ENCODE data around the gene IFFO2.

The IFFO2 gene

GRCh38 chr1:18956193-18957135 lies at the start of gene IFFO2:
TSS of gene IFFO2 (minus strand) at chr1:18956676. CDS start at chr1:18956332, 344 bp downstream.
- TF ChIP-seq TOX (CRISPR knock-in tag; IDR thresholded peaks at IDR 0.05; ENCODE audit: borderline replicate concordance) (no peak), SNAI2 (CRISPR knock-in tag; IDR thresholded peaks at IDR 0.05) (no peak), ESRRG (CRISPR knock-in tag; IDR thresholded peaks at IDR 0.05) (no peak), BACH2 (CRISPR knock-in tag; IDR thresholded peaks at IDR 0.05; ENCODE audit: borderline replicate concordance) (no peak), RARB (CRISPR knock-in tag; IDR thresholded peaks at IDR 0.05) (no peak), TCF4 (CRISPR knock-in tag; IDR thresholded peaks at IDR 0.05; ENCODE audit: borderline replicate concordance) (no peak), ZNF70 (CRISPR knock-in tag; IDR thresholded peaks at IDR 0.05) (no peak), OSR1 (CRISPR knock-in tag; IDR thresholded peaks at IDR 0.05) (no peak), CSDC2 (CRISPR knock-in tag; IDR thresholded peaks at IDR 0.05) (no peak), GLIS3 (CRISPR knock-in tag; IDR thresholded peaks at IDR 0.05) (no peak), ZNF565 (CRISPR knock-in tag; conservative IDR thresholded peaks at IDR 0.05; ENCODE audit: low read depth) (no peak), ZC3H10 (CRISPR knock-in tag; IDR thresholded peaks at IDR 0.05) (no peak), ZNF8 (CRISPR knock-in tag; IDR thresholded peaks at IDR 0.05) (no peak)
- TF ChIP-seq, protein P1, sequence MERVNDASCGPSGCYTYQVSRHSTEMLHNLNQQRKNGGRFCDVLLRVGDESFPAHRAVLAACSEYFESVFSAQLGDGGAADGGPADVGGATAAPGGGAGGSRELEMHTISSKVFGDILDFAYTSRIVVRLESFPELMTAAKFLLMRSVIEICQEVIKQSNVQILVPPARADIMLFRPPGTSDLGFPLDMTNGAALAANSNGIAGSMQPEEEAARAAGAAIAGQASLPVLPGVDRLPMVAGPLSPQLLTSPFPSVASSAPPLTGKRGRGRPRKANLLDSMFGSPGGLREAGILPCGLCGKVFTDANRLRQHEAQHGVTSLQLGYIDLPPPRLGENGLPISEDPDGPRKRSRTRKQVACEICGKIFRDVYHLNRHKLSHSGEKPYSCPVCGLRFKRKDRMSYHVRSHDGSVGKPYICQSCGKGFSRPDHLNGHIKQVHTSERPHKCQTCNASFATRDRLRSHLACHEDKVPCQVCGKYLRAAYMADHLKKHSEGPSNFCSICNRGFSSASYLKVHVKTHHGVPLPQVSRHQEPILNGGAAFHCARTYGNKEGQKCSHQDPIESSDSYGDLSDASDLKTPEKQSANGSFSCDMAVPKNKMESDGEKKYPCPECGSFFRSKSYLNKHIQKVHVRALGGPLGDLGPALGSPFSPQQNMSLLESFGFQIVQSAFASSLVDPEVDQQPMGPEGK (CRISPR knock-in tag; IDR thresholded peaks at IDR 0.05; ENCODE audit: borderline replicate concordance): no peak
- TF ChIP-seq, protein P2, sequence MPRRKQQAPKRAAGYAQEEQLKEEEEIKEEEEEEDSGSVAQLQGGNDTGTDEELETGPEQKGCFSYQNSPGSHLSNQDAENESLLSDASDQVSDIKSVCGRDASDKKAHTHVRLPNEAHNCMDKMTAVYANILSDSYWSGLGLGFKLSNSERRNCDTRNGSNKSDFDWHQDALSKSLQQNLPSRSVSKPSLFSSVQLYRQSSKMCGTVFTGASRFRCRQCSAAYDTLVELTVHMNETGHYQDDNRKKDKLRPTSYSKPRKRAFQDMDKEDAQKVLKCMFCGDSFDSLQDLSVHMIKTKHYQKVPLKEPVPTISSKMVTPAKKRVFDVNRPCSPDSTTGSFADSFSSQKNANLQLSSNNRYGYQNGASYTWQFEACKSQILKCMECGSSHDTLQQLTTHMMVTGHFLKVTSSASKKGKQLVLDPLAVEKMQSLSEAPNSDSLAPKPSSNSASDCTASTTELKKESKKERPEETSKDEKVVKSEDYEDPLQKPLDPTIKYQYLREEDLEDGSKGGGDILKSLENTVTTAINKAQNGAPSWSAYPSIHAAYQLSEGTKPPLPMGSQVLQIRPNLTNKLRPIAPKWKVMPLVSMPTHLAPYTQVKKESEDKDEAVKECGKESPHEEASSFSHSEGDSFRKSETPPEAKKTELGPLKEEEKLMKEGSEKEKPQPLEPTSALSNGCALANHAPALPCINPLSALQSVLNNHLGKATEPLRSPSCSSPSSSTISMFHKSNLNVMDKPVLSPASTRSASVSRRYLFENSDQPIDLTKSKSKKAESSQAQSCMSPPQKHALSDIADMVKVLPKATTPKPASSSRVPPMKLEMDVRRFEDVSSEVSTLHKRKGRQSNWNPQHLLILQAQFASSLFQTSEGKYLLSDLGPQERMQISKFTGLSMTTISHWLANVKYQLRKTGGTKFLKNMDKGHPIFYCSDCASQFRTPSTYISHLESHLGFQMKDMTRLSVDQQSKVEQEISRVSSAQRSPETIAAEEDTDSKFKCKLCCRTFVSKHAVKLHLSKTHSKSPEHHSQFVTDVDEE (CRISPR knock-in tag; IDR thresholded peaks at IDR 0.05): no peak
- TF ChIP-seq, protein P3, sequence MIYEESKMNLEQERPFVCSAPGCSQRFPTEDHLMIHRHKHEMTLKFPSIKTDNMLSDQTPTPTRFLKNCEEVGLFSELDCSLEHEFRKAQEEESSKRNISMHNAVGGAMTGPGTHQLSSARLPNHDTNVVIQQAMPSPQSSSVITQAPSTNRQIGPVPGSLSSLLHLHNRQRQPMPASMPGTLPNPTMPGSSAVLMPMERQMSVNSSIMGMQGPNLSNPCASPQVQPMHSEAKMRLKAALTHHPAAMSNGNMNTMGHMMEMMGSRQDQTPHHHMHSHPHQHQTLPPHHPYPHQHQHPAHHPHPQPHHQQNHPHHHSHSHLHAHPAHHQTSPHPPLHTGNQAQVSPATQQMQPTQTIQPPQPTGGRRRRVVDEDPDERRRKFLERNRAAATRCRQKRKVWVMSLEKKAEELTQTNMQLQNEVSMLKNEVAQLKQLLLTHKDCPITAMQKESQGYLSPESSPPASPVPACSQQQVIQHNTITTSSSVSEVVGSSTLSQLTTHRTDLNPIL (CRISPR knock-in tag; IDR thresholded peaks at IDR 0.05; ENCODE audit: low read depth): no peak
- TF ChIP-seq, protein P4, sequence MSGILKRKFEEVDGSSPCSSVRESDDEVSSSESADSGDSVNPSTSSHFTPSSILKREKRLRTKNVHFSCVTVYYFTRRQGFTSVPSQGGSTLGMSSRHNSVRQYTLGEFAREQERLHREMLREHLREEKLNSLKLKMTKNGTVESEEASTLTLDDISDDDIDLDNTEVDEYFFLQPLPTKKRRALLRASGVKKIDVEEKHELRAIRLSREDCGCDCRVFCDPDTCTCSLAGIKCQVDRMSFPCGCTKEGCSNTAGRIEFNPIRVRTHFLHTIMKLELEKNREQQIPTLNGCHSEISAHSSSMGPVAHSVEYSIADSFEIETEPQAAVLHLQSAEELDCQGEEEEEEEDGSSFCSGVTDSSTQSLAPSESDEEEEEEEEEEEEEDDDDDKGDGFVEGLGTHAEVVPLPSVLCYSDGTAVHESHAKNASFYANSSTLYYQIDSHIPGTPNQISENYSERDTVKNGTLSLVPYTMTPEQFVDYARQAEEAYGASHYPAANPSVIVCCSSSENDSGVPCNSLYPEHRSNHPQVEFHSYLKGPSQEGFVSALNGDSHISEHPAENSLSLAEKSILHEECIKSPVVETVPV (CRISPR knock-in tag; IDR thresholded peaks at IDR 0.05): no peak
- TF ChIP-seq, protein P5, sequence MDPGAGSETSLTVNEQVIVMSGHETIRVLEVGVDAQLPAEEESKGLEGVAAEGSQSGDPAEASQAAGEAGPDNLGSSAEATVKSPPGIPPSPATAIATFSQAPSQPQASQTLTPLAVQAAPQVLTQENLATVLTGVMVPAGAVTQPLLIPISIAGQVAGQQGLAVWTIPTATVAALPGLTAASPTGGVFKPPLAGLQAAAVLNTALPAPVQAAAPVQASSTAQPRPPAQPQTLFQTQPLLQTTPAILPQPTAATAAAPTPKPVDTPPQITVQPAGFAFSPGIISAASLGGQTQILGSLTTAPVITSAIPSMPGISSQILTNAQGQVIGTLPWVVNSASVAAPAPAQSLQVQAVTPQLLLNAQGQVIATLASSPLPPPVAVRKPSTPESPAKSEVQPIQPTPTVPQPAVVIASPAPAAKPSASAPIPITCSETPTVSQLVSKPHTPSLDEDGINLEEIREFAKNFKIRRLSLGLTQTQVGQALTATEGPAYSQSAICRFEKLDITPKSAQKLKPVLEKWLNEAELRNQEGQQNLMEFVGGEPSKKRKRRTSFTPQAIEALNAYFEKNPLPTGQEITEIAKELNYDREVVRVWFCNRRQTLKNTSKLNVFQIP (CRISPR knock-in tag; IDR thresholded peaks at IDR 0.05; ENCODE audit: borderline replicate concordance, low read depth): no peak
- peak; percentile 95 for ATAC-seq

- no peak for ATAC-seq
- TF ChIP-seq, protein P5 (CRISPR knock-in tag; IDR thresholded peaks at IDR 0.05; ENCODE audit: borderline replicate concordance, low read depth): no peak
- TF ChIP-seq ZFP3 (CRISPR knock-in tag; IDR thresholded peaks at IDR 0.05): no peak
- no peak for TF ChIP-seq BACH2 (CRISPR knock-in tag; IDR thresholded peaks at IDR 0.05; ENCODE audit: borderline replicate concordance)
- no peak for TF ChIP-seq RARB (CRISPR knock-in tag; IDR thresholded peaks at IDR 0.05)
- TF ChIP-seq PPARA (CRISPR knock-in tag; IDR thresholded peaks at IDR 0.05; ENCODE audit: borderline replicate concordance): no peak
- TF ChIP-seq, protein P1 (CRISPR knock-in tag; IDR thresholded peaks at IDR 0.05; ENCODE audit: borderline replicate concordance): no peak
Measured at GRCh38 chr1:19006000-19006399, 49.5 kb upstream of the IFFO2 start.
